AG04450 (cell line): ENCODE results near the gene FEM1B. TPM values are rescaled to one million over a fixed set of nuclear protein-coding genes. Genes with fewer than 3 reads are reported as not detected.
"Not testable (repeated sequence)": the region's sequence is repeated elsewhere in the genome, so short reads cannot be mapped to it uniquely, and the experiment has no call there.

Source experiments
- CTCF ChIA-PET: fragments of 300-600, 350-600 bp; formaldehyde crosslinking; extraction: SDS; loops from one replicate; lab custom pipeline; 2022; ENCODE audit warnings: antibody characterized with exemption, inconsistent platforms; lab: Charles Lee
- POLR2A ChIA-PET: fragments of 350-600 bp; formaldehyde crosslinking; extraction: SDS; loops from one replicate; lab custom pipeline; 2021; ENCODE audit warnings: antibody characterized with exemption, inconsistent platforms; lab: Yijun Ruan, JAX
- DNase-seq: peaks from one replicate; pipeline ENCODE4 v3.0.0-alpha.2; 2011; ENCODE audit warnings: low read depth, low spot score
- H3K27ac ChIP-seq: one replicate; pipeline ENCODE4 v1.5.1; 2012; ENCODE audit warnings: low read depth, low read length, control low read depth
- H3K27me3 ChIP-seq: one replicate; pipeline ENCODE4 v1.6.0; 2012; ENCODE audit warnings: low read length; ENCODE audit not compliant: control insufficient read depth, insufficient read depth
- H3K4me3 ChIP-seq: 2 replicates; pipeline ENCODE4 v1.5.1; 2011; ENCODE audit warnings: mild to moderate bottlenecking, low read depth, low read length, control low read depth
- H3K9me3 ChIP-seq: 2 replicates; pipeline ENCODE4 v1.5.1; 2012; ENCODE audit warnings: low read length; ENCODE audit not compliant: control insufficient read depth, insufficient read depth
- polyA plus RNA-seq: library from polyadenylated mRNA; depleted of rRNA; stranded (reverse); fragments of >200 nt; gene quantifications from 2 replicates; pipeline ENCODE4 v1.2.3, GENCODE V29; 2011
- TF ChIP-seq, protein P1 (sequence below): IDR thresholded peaks from 2 replicates; pipeline ENCODE4 v1.5.1; 2011; ENCODE audit warnings: low read depth, low read length, control low read depth, inconsistent platforms

The FEM1B gene
- polyA plus RNA-seq, 1 experiment = 46.5 TPM

DNA sequence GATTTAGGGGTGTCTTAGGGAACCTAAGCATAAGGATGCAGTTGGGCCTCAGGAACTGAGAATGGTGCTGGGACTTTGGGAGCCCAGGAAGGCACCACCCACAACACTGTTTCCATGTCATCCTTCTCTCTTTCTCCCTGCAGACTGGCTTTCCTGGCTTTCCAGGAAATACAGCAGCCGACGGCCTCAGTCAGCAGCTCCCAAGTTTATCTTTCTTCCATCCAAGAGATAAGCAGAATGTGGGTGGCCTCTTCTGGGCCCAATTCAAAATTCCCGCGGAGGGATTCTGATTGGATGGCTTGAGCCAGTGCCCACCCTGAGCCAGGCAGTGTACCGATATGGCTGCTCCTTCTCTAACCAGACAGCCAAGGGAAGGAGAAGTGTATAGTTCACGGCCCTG, 43.5 kb upstream of the FEM1B start:
- ChIA-PET POLR2A (no interaction called here), CTCF (interaction anchor here (0.5 kb wide), 1 partner anchor 24 kb away, joined by 7 read pairs; no protein-coding TSS in a partner anchor)
- TF ChIP-seq, protein P1, sequence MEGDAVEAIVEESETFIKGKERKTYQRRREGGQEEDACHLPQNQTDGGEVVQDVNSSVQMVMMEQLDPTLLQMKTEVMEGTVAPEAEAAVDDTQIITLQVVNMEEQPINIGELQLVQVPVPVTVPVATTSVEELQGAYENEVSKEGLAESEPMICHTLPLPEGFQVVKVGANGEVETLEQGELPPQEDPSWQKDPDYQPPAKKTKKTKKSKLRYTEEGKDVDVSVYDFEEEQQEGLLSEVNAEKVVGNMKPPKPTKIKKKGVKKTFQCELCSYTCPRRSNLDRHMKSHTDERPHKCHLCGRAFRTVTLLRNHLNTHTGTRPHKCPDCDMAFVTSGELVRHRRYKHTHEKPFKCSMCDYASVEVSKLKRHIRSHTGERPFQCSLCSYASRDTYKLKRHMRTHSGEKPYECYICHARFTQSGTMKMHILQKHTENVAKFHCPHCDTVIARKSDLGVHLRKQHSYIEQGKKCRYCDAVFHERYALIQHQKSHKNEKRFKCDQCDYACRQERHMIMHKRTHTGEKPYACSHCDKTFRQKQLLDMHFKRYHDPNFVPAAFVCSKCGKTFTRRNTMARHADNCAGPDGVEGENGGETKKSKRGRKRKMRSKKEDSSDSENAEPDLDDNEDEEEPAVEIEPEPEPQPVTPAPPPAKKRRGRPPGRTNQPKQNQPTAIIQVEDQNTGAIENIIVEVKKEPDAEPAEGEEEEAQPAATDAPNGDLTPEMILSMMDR = no peak
- no peak for DNase-seq
- Histone ChIP-seq H3K4me3 (no peak overlapping the region), H3K27me3 (no peaks in the 10 kb centered on the region), H3K9me3 (no peaks in the 10 kb centered on the region; the same call in 1 of the 2 replicates), H3K27ac (no peak overlapping the region)

- DNase-seq, POLR2A ChIA-PET, H3K27me3 ChIP-seq, H3K9me3 ChIP-seq, H3K27ac ChIP-seq, H3K4me3 ChIP-seq: not testable (repeated sequence)
- CTCF ChIA-PET = interaction anchor here (1.1 to 1.5 kb wide), 2 partner anchors 18 to 19 kb away, joined by 3 to 4 read pairs; no protein-coding TSS in a partner anchor
Measured at GRCh38 chr15:68234520-68234919, 43.0 kb upstream of the FEM1B start.

DNA sequence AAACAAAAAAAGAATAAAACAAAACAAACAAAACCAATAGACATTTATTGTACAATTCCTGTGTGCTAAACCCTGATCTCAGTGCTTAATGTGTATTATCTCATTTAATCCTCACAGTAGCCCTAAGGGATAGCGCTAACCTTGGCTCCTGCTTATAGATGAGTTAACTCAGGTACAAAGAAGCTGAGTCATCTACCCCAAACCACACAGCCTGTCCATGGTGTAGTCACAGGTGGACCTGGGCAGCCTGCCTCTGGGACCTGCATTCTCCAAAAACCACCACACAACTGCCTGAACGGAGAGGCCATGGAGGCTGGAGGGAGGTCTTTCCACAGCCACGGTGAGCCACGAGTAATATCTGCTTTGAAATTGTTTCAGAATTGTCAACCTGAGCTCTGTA, 42.5 kb upstream of the FEM1B start:
- DNase-seq = no peak
- CTCF ChIA-PET = interaction anchor here (1.1 to 1.5 kb wide), 2 partner anchors 17 to 18 kb away, joined by 3 to 4 read pairs; no protein-coding TSS in a partner anchor
- Histone ChIP-seq H3K27me3 (no peaks in the 10 kb centered on the region), H3K9me3 (no peaks in the 10 kb centered on the region), H3K27ac (no peak overlapping the region), H3K4me3 (no peak overlapping the region)
- TF ChIP-seq, protein P1 = no peak
- POLR2A ChIA-PET = no interaction called here

DNA sequence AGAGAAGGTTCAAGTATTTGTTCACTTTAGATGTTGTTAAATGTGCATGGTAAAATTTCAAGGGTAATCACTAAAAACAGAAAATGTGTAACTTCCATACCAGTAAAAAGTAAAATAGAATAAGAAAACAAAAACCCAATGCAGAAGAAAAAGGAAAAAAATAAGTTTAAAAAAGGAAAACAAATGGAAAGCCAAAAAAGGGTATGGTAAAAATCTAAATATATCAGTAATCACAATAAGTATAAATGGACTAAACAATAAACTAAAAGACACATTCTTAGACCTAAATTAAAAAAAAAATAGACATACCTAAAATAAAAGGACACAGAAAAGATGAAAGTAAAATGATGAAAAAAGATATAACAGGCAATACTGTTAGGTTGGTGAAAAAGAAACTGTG, 38.5 kb upstream of the FEM1B start:
- POLR2A ChIA-PET = no interaction called here
- Histone ChIP-seq H3K9me3 (no peaks in the 10 kb centered on the region), H3K27me3 (no peaks in the 10 kb centered on the region), H3K27ac (no peak overlapping the region), H3K4me3 (no peak overlapping the region)
- DNase-seq = no peak
- TF ChIP-seq, protein P1 = no peak
- CTCF ChIA-PET = no interaction called here

GRCh38 chr15:68241088-68241935, 36.2 kb upstream of the FEM1B start:
- ChIA-PET POLR2A (no interaction called here), CTCF (interaction anchor here (0.6 to 5.3 kb wide), 2 partner anchors 12 to 311 kb away, joined by 3 to 29 read pairs; no protein-coding TSS in a partner anchor)
- H3K27ac ChIP-seq = no peak overlapping the region

More at GRCh38 chr15:68241088-68241935, 36.2 kb upstream of the FEM1B start:
- Histone ChIP-seq H3K4me3 (no peak overlapping the region), H3K9me3 (peaks cover 3% of the 10 kb centered on the region; the same call in 1 of the 2 replicates), H3K27me3 (no peaks in the 10 kb centered on the region)
- no peak for DNase-seq
- TF ChIP-seq, protein P1 = no peak
